BLaER1 treated with 17β-estradiol and CSF1 and Interleukin-3, amounts not matched to agents 10 nM and 100 nM (cell line): ENCODE results near the gene TGFB2.

Experiments
- H3K27ac ChIP-seq, 11 experiments: shearing (Covaris generic); formaldehyde crosslinking; 2 replicates each; pipeline ENCODE4 v1.8.1; 2022
- H3K27me3 ChIP-seq, 11 experiments: shearing (Covaris generic); formaldehyde crosslinking; 2 replicates each; pipeline ENCODE4 v1.8.1; 2022
- H3K36me3 ChIP-seq, 11 experiments: shearing (Covaris generic); formaldehyde crosslinking; 2 replicates each; pipeline ENCODE4 v1.8.1; 2022
- H3K4me1 ChIP-seq, 10 experiments: shearing (Covaris generic); formaldehyde crosslinking; 2 replicates each; pipeline ENCODE4 v1.8.1; 2022
- H3K4me2 ChIP-seq, 11 experiments: shearing (Covaris generic); formaldehyde crosslinking; 2 replicates each; pipeline ENCODE4 v1.8.1; 2022
- H3K4me3 ChIP-seq, 10 experiments: shearing (Covaris generic); formaldehyde crosslinking; 2 replicates each; pipeline ENCODE4 v1.8.1; 2022
- H3K9ac ChIP-seq, 11 experiments: shearing (Covaris generic); formaldehyde crosslinking; 2 replicates each; pipeline ENCODE4 v1.8.1; 2022
- H3K9me3 ChIP-seq, 11 experiments: shearing (Covaris generic); formaldehyde crosslinking; replicated peaks in 1 of 11; 2 replicates each; pipeline ENCODE4 v1.8.1; 2022
- H4K20me1 ChIP-seq, 11 experiments: shearing (Covaris generic); formaldehyde crosslinking; 2 replicates each; pipeline ENCODE4 v1.8.1; 2022
- Cebpa-rat ChIP-seq, 11 experiments: shearing (Covaris generic); IDR thresholded peaks; 2 replicates each; pipeline ENCODE4 v1.8.1; 2022

The TGFB2 gene

GRCh38 chr1:218344814-218345672 is at the start of gene TGFB2:
Gene TGFB2, plus strand, starts transcription at chr1:218345336. Its CDS starts 1,366 bp downstream, at chr1:218346702.
- Histone ChIP-seq H3K36me3 (no peaks in the 10 kb centered on the region), H3K4me2 (peak within 1 kb of the TSS; percentile 83 to 99 (median 91)), H3K4me3 (peak within 1 kb of the TSS; percentile 49 to 69 (median 58)), H3K9ac (peak within 1 kb of the TSS; percentile 39 to 72 (median 53); a peak in 21 of 22 replicates), H3K27me3 (peaks cover 76 to 86% (median 81%) of the 10 kb centered on the region in 11 experiments), H3K9me3 (no peaks in the 10 kb centered on the region), H3K4me1 (peaks cover 26 to 35% (median 33%) of the 10 kb centered on the region in 10 experiments), H4K20me1 (peaks cover 0 to 48% (median 37%) of the 10 kb centered on the region in 11 experiments; a peak in 17 of 22 replicates), H3K27ac (peak within 1 kb of the TSS in 4 of 11 experiments; percentile 8 to 34 (median 30); a peak in 4 of 22 replicates)
- TF ChIP-seq Cebpa-rat (IDR thresholded peaks at IDR 0.05): no peak

GRCh38 chr1:218296162-218296561 is 49.0 kb upstream of the TGFB2 start:
- no peaks in the 10 kb centered on the region for H3K9me3 ChIP-seq
- no peak overlapping the region for H3K27ac ChIP-seq
- no peak overlapping the region for H3K4me3 ChIP-seq
- H3K4me1 ChIP-seq: 0 out of 20 replicates have a peak, but pooled peaks cover 0 to 5% (median 0%) of the 10 kb centered on the region in 10 experiments
- peaks cover 0 to 100% (median 86%) of the 10 kb centered on the region in 11 experiments; a peak in 14 of 22 replicates for H4K20me1 ChIP-seq
- H3K4me2 ChIP-seq: no peak overlapping the region
- peaks cover 14 to 43% (median 21%) of the 10 kb centered on the region in 11 experiments; a peak in 21 of 22 replicates for H3K36me3 ChIP-seq
- H3K9ac ChIP-seq: no peak overlapping the region
- no peak for TF ChIP-seq Cebpa-rat (IDR thresholded peaks at IDR 0.05)
- no peaks in the 10 kb centered on the region for H3K27me3 ChIP-seq

DNA sequence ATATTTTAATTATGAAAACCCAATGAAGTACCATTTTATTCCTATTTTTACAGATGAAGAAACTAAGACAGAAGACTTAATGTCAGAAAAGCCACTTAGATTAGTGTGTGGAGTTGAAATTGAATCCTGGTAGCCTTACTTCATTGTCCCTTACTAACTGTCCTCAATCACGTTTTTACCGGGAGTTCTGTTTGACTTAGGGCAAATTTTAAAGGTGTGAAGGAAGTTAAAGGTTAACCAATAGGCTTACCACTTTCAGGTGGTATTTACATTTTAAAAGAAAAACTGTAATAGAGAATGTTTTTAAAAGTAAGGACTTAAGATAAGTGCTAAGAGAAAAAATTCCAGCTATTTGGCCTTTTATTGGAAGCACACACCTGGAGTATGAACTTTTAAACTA is 47.7 kb upstream of the TGFB2 start:
- Histone ChIP-seq H3K9ac (no peak overlapping the region), H3K4me3 (no peak overlapping the region), H3K36me3 (peaks cover 21 to 56% (median 29%) of the 10 kb centered on the region in 11 experiments; a peak in 21 of 22 replicates), H3K27ac (no peak overlapping the region), H3K27me3 (no peaks in the 10 kb centered on the region), H3K4me2 (no peak overlapping the region), H3K9me3 (no peaks in the 10 kb centered on the region), H3K4me1 (0 out of 20 replicates have a peak, but pooled peaks cover 0 to 5% (median 0%) of the 10 kb centered on the region in 10 experiments), H4K20me1 (peaks cover 0 to 100% (median 84%) of the 10 kb centered on the region in 11 experiments; a peak in 16 of 22 replicates)
- no peak for TF ChIP-seq Cebpa-rat (IDR thresholded peaks at IDR 0.05)

GRCh38 chr1:218297867-218298266 is 47.3 kb upstream of the TGFB2 start:
- Histone ChIP-seq H3K36me3 (peaks cover 24 to 60% (median 33%) of the 10 kb centered on the region in 11 experiments; a peak in 20 of 22 replicates), H3K4me2 (no peak overlapping the region), H3K27ac (no peak overlapping the region), H3K4me1 (0 out of 20 replicates have a peak, but pooled peaks cover 0 to 5% (median 0%) of the 10 kb centered on the region in 10 experiments), H3K4me3 (no peak overlapping the region), H3K9me3 (no peaks in the 10 kb centered on the region), H3K27me3 (no peaks in the 10 kb centered on the region), H3K9ac (no peak overlapping the region), H4K20me1 (peaks cover 0 to 99% (median 84%) of the 10 kb centered on the region in 11 experiments; a peak in 16 of 22 replicates)
- no peak for TF ChIP-seq Cebpa-rat (IDR thresholded peaks at IDR 0.05)

GRCh38 chr1:218298398-218298797 is 46.7 kb upstream of the TGFB2 start:
- 0 out of 20 replicates have a peak, but pooled peaks cover 0 to 5% (median 0%) of the 10 kb centered on the region in 10 experiments for H3K4me1 ChIP-seq
- peaks cover 0 to 96% (median 78%) of the 10 kb centered on the region in 11 experiments; a peak in 16 of 22 replicates for H4K20me1 ChIP-seq
- H3K4me3 ChIP-seq: no peak overlapping the region
- H3K27ac ChIP-seq: no peak overlapping the region
- no peaks in the 10 kb centered on the region for H3K27me3 ChIP-seq
- H3K4me2 ChIP-seq: no peak overlapping the region
- no peak overlapping the region for H3K9ac ChIP-seq
- TF ChIP-seq Cebpa-rat (IDR thresholded peaks at IDR 0.05): no peak
- peaks cover 24 to 65% (median 39%) of the 10 kb centered on the region in 11 experiments; a peak in 21 of 22 replicates for H3K36me3 ChIP-seq
- H3K9me3 ChIP-seq: no peaks in the 10 kb centered on the region

- no peaks in the 10 kb centered on the region for H3K9me3 ChIP-seq
- peaks cover 20 to 67% (median 41%) of the 10 kb centered on the region in 11 experiments; a peak in 21 of 22 replicates for H3K36me3 ChIP-seq
- H3K27me3 ChIP-seq: no peaks in the 10 kb centered on the region
- TF ChIP-seq Cebpa-rat (IDR thresholded peaks at IDR 0.05): no peak
- 0 out of 20 replicates have a peak, but pooled peaks cover 0 to 5% (median 0%) of the 10 kb centered on the region in 10 experiments for H3K4me1 ChIP-seq
- H3K4me2 ChIP-seq: no peak overlapping the region
- H3K9ac ChIP-seq: no peak overlapping the region
- peaks cover 0 to 92% (median 68%) of the 10 kb centered on the region in 11 experiments; a peak in 16 of 22 replicates for H4K20me1 ChIP-seq
- H3K27ac ChIP-seq: no peak overlapping the region
- no peak overlapping the region for H3K4me3 ChIP-seq
Observed at GRCh38 chr1:218299416-218299815, 45.7 kb upstream of the TGFB2 start.

DNA sequence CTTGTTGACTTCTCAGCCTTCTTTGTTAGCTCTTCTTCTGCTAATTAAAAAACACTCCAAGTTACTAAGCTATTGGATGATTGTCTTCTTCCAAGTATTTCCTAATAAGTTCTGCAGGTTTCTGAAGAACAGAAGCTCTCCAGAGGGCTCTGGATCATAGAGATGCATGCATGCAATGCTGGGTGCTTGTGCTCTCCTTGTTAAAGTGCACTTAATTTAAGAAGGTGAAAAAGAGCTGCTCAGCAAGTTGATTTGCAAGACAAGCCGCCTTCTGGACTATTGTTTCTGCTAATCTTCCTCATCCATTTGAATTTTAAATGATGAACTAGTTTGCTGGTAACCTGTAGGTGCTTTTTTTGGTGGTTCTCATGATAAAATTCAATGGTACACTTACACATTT is 43.9 kb upstream of the TGFB2 start:
- Histone ChIP-seq H3K27ac (no peak overlapping the region), H3K4me3 (no peak overlapping the region), H3K36me3 (peaks cover 31 to 67% (median 51%) of the 10 kb centered on the region in 11 experiments), H4K20me1 (peaks cover 0 to 92% (median 57%) of the 10 kb centered on the region in 11 experiments; a peak in 16 of 22 replicates), H3K9me3 (no peaks in the 10 kb centered on the region), H3K9ac (no peak overlapping the region), H3K4me1 (0 out of 20 replicates have a peak, but pooled peaks cover 0 to 5% (median 0%) of the 10 kb centered on the region in 10 experiments), H3K27me3 (no peaks in the 10 kb centered on the region), H3K4me2 (no peak overlapping the region)
- no peak for TF ChIP-seq Cebpa-rat (IDR thresholded peaks at IDR 0.05)

- H3K27me3 ChIP-seq: no peaks in the 10 kb centered on the region
- H3K4me3 ChIP-seq: no peak overlapping the region
- H3K27ac ChIP-seq: no peak overlapping the region
- H3K9ac ChIP-seq: no peak overlapping the region
- H4K20me1 ChIP-seq: peaks cover 0 to 91% (median 47%) of the 10 kb centered on the region in 11 experiments; a peak in 16 of 22 replicates
- no peaks in the 10 kb centered on the region for H3K9me3 ChIP-seq
- H3K4me1 ChIP-seq: 0 out of 20 replicates have a peak, but pooled peaks cover 0 to 5% (median 0%) of the 10 kb centered on the region in 10 experiments
- peak in 6 of 11 experiments; percentile 22 to 78 (median 59); a peak in 9 of 22 replicates for TF ChIP-seq Cebpa-rat (IDR thresholded peaks at IDR 0.05)
- peaks cover 34 to 67% (median 53%) of the 10 kb centered on the region in 11 experiments for H3K36me3 ChIP-seq
- H3K4me2 ChIP-seq: no peak overlapping the region
Observed at GRCh38 chr1:218302155-218302554, 43.0 kb upstream of the TGFB2 start.
